GM19239 (cell line): ENCODE results near the gene GPR141.
"Not testable (repeated sequence)": the region's sequence is repeated elsewhere in the genome, so short reads cannot be mapped to it uniquely, and the experiment has no call there.

Experiments
- DNase-seq: peaks from one replicate; pipeline ENCODE4 v3.0.0; 2011; ENCODE audit warnings: low spot score; ENCODE audit not compliant: insufficient read length
- FAIRE-seq: peaks from 2 replicates; lab custom pipeline; 2011; peaks lifted over from hg19 to GRCh38; lab: Jason Lieb, UNC

The GPR141 gene

GRCh38 chr7:37684927-37685326 is 1.4 kb downstream of the GPR141 start:
- FAIRE-seq = peak; percentile 66
- no peak for DNase-seq

- DNase-seq = no peak
- FAIRE-seq = peak; percentile 8
Measured at GRCh38 chr7:37686556-37687345, 3.2 kb downstream of the GPR141 start.

- no peak for DNase-seq
Measured at GRCh38 chr7:37690206-37690605, 6.6 kb downstream of the GPR141 start.

GRCh38 chr7:37694208-37695094 is 10.9 kb downstream of the GPR141 start:
- peak; percentile 11 for FAIRE-seq
- DNase-seq = no peak

More at GRCh38 chr7:37690206-37690605, 6.6 kb downstream of the GPR141 start:
- FAIRE-seq = no peak

- no peak for DNase-seq
- no peak for FAIRE-seq
Measured at GRCh38 chr7:37698276-37698675, 14.7 kb downstream of the GPR141 start.

GRCh38 chr7:37698782-37699181 is 15.2 kb downstream of the GPR141 start:
- no peak for FAIRE-seq
- DNase-seq = no peak

- no peak for FAIRE-seq
- DNase-seq = no peak
Measured at GRCh38 chr7:37701769-37702168, 18.2 kb downstream of the GPR141 start.

- FAIRE-seq = peak; percentile 82
- no peak for DNase-seq
Measured at GRCh38 chr7:37703361-37703760, 19.8 kb downstream of the GPR141 start.

- FAIRE-seq, DNase-seq: not testable (repeated sequence)
Measured at GRCh38 chr7:37704328-37704833, 20.8 kb downstream of the GPR141 start.

- FAIRE-seq = no peak
- no peak for DNase-seq
Measured at GRCh38 chr7:37705976-37706375, 22.4 kb downstream of the GPR141 start.

GRCh38 chr7:37706804-37707203 is 23.2 kb downstream of the GPR141 start:
- DNase-seq = no peak
- no peak for FAIRE-seq

- DNase-seq (no peak), FAIRE-seq (peak; percentile 75)
Measured at GRCh38 chr7:37707754-37708485, 24.4 kb downstream of the GPR141 start.

- FAIRE-seq (peak; percentile 95), DNase-seq (peak; percentile 17)
Measured at GRCh38 chr7:37709631-37710509, 26.3 kb downstream of the GPR141 start.

GRCh38 chr7:37713613-37714012 is 30.0 kb downstream of the GPR141 start:
- FAIRE-seq (no peak), DNase-seq (no peak)

GRCh38 chr7:37714606-37715005 is 31.0 kb downstream of the GPR141 start:
- FAIRE-seq (no peak), DNase-seq (no peak)

- DNase-seq (no peak), FAIRE-seq (peak; percentile 53)
Measured at GRCh38 chr7:37718585-37718984, 35.0 kb downstream of the GPR141 start.

GRCh38 chr7:37719077-37719476 is 35.5 kb downstream of the GPR141 start:
- no peak for FAIRE-seq
- no peak for DNase-seq

GRCh38 chr7:37724732-37725131 is 41.2 kb downstream of the GPR141 start:
- DNase-seq = no peak
- no peak for FAIRE-seq

- FAIRE-seq = no peak
- DNase-seq = no peak
Measured at GRCh38 chr7:37726016-37726415, 42.5 kb downstream of the GPR141 start.
